HG02973 (cell line): ENCODE data around the gene KCTD17.

Source experiments
- ATAC-seq: cut with Tn5 transposase; IDR thresholded peaks from one replicate; pipeline ENCODE4 v1.9.1; 2021; ENCODE audit warnings: moderate library complexity; ENCODE audit not compliant: unreplicated experiment

Gene KCTD17

DNA sequence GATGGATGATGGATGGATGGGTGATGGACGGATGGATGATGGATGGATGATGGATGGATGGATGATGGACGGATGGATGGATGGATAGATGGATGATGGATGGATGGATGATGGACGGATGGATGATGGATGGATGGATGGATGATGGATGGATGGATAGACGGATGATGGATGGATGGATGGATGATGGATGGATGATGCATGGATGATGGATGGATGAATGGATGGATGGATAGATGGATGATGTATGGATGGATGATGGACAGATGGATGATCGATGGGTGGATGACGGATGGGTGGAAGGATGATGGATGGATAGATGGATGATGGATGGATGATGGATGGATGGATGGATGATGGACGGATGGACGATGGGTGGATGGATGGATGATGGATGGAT, 21.1 kb downstream of the KCTD17 start:
- no peak for ATAC-seq

DNA sequence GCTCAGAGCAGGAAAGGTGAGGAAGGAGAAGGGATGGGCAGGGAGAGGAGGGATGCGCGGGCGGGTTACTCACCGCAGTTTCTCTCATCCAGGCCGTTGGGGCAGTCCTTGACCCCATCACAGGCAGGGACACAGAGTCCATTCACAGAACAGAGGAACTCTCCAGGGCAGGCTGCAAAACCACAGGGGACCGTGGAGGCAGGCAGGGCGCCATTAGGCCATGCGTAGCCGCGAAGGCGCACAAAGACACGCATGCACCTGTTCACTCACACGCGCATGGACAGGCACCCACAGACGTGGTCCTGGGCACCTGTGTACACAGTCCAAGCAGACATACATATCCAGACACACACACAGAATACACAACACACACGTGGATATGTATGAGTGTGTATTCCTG, 23.0 kb downstream of the KCTD17 start:
- no peak for ATAC-seq

DNA sequence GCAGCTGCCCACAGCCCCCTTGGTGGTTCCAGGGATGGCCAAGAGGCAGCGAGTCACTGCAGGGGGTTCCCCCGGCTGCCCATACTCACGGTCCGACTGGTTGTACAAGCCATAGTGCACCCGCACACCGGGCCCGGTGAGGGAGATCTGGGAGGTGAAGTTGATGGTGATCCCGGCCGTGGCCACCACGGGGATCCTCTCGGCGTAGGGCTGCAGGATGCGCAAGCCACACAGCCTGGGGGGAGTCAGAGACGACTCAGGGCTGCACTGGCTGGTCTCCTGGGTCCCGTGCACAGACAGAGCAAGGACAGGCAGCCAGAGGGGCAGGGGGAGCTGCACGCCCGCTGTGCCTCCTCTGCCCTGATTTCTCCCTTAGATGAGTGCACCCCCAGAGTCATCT, 23.5 kb downstream of the KCTD17 start:
- ATAC-seq, result no peak

DNA sequence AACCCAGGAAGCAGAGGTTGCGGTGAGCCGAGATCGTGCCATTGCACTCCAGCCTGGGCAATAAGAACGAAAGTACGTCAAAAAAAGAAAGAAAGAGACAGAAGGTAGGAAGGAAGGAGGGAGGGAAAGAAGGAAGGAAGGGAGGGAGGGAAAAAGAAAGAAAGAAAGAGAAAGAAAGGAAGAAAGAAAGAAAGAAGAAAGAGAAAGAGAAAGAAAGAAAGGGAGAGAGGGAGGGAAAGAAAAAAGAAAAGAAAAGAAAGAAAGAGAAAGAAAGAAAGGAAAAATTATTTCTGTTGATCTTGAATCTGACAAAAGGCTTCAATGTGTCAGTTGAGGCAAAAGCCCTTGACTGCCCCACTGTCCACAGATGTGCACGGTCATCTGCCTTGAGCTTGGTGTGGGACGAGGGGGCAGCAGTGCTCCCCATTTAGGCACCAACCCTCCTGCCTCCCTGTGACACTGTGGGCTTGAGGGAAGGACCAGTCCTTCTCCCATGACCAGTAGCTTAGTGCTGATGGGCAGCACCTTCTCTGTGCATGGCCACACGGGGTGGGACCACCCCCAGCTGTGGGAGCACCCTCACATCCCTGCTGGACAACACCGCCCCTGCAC, 24.4 kb downstream of the KCTD17 start:
- no peak for ATAC-seq

DNA sequence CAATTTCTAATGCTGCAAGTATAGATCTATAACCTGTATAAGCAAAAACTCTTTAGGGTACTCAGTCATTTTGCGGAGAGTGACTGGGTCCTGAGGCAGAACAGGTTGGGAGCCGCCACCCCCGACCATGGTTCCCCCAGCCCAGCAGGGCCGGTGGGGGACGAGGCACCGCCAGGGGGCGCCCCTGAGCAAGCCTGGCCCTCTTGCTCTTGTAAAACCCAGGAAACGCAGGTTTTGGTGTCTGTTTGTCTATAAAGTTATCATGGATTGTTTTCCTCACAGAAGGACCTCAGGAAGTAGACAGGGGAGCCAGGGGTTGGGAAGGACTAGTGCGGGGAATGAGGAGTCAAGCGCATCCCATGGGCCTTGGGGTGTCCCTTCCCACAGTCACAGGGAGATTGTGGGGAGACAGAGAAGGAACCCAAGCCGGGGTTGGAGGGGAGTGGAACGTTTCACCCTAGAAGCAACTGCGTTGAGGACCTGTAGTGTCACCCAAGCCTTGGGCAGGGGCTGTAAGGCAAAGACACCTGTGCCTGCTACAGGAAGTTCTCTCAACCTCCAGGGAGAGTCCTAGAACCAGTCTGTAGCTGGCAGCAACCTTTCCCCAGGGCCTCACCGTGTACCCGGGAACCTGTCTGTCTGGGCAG, 26.4 kb downstream of the KCTD17 start:
- no peak for ATAC-seq

DNA sequence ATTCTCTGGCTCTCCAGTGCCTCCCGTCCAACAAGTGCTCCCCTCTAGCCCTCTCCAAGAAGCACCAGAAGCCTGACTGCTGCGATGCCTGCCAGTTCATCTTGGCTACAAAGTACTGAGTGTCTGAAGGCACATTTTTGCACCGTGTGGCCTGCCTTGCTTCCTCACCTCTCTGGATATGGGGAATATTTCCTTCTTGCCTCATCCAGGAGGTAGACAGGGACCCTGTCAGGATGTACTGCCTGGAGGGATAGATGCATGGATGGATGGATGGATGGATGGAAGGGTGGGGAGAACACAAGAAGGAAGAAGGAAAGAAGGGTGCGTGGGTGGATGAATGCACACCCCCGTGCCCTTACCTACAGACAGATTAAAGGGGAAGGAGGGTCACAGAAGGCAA, 27.6 kb downstream of the KCTD17 start:
- ATAC-seq, result no peak

DNA sequence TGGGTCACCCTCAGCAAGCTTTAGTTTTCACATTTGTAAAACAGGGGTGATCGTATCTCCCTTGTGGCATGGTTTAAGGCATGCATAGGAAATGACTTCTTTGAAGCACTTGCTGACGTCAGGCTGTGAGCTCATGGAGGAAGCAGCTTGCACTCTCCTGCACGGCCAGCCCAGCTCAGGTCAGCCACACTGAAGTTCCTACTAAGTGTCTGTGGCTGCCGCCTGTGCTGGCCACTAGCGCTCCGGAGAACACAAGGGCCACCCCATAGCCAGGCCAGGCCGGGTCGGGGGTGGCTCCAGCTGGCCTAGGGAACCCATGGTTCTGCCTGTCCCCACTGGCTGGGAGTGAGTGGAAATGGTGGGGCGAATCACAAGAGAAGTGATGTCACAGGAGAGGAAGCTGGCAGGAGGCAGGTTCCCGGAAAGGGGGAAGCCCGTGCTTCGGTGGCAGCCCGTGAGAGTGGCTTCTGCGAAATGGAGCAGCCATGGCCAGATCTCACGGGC, 28.2 kb downstream of the KCTD17 start:
- ATAC-seq, result no peak

DNA sequence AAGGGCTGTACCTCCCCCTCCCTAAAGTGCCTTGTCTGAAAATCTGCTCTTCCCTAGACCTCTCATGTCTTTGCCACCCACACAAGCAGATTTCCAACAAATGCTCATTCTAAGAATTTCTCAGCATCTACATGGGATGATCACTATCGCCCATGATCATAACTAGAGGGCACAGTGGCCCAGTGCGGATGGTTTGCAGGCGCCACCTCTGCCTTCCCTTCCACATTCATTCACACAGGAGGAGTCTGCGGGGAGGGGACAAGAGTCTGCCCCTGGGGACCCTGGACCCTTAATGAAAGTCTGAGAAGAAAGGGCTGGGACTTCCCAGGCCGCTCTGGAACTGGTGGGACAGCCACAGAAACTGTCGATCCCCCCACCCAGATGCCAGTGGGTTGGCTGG, 28.9 kb downstream of the KCTD17 start:
- no peak for ATAC-seq

DNA sequence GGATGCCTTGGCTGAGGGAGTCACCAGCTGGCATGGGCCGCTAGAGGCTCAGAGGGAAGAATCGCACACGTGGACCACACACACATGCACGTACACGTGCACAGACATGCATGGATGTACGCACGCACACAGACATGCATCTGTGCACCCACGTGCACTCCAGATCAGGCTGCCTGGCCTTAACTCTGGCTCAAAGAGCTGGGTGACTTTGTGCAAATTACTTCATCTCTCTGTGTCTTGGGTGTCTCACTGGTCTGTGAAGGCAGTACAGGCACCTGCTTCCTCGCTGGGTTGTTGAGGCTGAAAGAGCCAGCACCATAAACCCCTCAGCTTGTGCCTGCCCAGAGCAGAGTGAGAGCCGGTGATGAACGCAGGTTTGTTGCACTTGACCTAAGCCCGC, 29.3 kb downstream of the KCTD17 start:
- no peak for ATAC-seq

DNA sequence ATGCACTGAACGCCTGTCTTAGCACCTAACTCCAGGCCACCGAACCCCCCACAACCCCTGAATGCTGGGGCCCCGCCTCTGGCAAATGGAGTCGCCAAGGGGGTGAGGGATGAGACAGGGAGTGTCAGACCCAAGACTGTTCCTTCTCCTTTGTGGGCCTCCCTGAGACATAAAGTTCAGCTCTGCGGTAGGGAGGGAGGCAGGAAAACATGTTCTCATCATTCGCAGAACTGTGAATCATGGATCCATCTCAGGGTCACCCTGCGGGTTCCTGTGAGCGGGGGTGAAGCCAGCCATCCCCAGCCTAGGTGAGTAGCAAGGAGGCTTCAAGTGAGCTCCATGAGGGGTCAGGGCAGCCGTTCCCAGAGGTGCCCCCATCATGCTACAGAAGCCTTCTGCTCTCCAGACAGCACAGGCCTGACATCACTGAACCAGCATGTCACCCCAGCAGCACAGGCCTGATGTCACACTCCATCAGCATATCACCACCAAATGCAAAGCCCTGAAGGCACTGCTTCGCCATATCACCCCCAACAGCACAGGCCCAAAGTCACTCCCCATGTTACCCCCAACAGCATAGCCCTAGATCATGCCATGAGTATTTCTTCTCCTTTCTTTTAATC, 30.8 kb downstream of the KCTD17 start:
- no peak for ATAC-seq

DNA sequence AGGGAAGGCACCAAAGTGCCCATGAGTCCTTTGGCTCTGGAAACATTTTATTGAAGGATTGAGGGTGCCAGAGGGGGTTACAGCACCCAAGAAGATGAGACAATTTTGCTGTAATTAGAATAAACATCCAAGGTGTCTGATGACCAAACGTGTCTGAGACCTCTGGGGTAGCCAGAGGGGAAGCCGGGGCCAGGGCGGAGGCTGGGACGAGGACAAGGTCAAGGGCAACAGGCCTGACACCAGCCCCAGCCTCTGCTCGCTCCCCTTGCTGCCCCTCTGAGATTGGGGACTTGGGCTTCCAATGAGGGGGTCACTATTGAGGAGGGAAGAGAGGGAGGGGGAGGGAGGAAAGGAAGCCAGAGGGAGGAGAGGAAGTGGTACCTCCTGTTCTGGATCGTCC, 32.4 kb downstream of the KCTD17 start:
- ATAC-seq, result no peak

DNA sequence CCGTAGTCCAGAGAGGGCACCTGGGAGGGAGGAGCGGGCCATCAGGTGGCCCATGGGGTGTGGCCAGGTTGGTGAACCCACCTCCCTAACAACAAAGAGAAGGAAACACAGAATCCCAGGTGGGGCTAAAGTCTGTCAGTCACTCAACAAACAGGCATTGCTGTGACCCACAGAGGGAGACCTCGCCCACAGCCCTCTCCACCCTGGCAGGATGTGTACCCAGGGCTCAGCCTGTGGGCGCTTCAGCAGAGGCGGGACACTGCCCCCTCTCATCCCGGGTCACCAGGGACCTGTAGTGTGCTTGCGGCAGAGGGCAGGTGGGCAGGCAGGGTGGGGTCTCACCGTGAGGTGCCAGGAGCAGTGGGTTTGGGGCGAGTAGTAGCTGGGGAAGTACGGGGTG, 32.8 kb downstream of the KCTD17 start:
- ATAC-seq, result no peak

DNA sequence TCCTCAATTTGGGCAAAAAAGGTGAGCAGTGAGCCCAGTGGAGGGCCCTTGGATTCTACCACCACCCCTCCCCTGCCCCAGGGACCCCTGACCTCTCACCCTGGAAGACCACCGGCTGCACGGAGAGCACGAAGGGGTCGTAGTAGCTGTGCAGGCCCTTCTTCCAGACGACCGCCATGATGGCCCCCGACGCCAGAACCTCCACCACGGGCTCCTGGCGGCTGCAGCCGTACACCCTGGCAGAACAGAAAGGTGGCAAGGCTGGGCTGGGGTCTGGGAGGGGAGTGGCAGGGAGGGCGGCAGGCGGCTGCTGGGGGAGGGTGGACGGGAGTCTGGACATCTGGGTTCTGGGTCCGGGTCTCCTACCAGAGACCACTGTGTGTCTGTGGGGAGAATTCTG, 34.6 kb downstream of the KCTD17 start:
- no peak for ATAC-seq

DNA sequence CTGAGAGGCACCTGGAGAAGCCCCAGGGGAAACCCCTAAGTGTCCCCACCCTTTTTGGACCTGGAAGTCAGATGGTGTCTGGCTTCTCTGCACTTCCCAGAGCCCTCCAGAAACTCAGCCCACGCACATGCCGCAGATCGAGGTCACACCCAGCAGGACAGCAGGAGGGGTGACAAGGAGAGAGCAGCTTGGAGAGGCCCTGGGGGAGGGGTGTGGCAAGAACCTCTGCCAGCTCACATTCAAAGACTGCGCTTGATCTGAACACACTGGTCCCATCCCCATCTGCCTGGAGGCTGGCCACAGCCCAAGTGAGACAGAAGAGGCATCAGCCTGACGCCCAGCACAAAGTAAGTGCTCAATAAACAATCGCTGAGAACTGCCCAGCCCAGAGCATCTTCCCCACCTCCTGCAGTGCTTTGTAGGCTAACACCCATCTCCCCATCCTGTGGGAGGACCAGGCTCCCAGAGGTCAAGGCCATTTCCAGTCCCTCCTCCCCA, 36.6 kb downstream of the KCTD17 start:
- ATAC-seq, result no peak

DNA sequence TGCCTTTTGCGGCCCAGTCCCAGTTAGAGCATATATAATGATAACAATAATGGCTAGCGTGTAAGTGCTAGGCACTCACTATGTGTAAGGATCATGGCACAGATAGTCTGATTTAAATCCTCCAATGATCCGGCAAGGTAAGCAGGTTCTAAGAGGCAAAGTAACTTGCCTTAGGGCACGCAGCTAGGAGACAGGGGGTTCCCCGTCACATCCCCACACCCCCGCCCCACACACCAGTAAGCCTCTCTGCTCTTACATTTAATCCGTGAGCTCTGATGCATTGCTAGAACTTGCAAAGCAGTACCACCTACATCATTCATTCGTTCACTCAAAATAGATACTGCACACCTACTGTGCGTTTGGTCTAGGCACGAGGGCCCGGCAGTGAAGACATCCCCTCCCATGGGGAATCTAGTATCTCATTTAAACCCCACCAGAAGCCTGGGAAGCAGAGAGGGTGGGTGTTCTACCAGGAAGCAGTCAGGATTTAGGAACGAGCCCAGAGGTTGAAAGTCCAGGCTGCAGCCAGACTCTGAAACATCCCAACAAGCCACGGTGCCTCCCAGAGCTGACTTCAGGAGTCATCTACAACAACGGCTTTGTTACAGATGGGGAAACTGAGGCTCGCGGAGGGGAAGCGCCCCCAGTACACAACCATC, 37.3 kb downstream of the KCTD17 start:
- no peak for ATAC-seq

DNA sequence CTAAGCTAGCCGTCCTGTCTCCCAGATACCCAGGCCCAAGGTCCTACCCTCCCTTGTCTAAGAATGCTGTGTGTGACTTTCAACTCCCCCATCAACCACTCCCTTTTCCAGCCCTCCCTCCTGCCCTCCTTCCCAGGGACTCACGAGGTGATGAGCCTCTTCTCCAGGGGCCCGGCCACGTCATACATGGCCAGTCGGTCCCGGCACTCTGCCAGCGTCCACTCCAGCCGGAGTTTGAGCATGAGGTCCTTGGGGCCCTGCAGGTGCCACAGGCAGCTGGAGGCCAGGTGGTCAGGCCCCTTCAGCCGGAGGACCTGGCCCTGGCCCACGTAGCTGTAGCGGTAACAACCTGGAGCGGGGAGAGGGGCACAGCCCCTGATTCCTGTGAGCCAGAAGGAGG, 37.9 kb downstream of the KCTD17 start:
- no peak for ATAC-seq

DNA sequence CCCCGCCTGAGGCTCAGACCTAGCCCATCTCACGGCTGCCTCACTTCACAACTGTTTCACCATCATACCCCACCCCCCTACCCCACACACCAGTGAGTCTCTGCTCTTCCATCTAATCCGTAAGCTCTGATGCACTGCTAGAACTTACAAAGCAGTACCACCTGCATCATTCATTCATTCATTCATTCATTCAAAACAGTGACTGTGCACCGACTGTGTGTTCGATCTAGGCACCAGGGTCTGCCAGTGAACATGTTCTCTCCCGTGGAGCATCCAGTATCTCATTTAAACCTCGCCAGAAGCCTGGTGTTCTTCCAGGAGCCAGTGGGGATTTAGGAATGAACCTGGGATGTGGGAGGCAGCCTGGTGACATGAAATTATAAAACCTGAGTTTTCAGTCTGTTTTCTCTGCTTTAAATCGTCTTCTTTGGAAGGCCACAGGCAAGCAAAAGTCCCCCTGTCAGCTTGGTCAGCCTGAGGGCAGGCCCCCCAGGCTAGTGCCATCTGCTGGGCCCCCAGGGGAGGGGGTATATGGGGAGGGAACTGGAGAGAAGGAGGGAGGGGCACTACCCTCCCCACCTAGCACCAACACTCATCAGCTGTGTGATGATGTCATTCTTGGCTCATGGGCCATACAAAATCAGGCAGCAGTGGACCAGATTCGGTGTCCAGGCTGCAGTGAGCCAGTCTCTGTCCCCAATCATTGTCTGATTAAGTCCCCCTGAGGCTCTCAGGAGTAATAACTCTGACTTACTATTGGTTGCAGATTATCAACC, 39.6 kb downstream of the KCTD17 start:
- no peak for ATAC-seq

DNA sequence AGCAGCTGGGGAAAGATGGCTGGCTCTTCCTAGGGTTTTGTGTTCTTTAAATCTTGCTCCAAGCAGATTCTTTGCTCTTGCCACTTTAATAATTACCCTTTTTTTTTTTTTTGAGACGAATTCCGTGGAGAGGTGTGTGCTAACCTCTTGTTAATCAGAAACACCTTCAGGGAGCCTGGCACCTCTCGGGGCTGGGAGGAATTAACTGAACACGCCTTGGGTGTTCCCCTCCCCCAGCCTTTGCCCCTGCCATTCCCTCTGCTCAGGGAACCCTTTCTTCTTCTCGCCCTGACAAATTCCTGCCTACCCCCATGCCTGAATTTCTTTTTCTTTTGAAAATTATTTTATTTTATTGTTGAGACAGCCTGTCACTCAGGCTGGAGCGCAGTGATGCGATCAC, 40.5 kb downstream of the KCTD17 start:
- no peak for ATAC-seq

DNA sequence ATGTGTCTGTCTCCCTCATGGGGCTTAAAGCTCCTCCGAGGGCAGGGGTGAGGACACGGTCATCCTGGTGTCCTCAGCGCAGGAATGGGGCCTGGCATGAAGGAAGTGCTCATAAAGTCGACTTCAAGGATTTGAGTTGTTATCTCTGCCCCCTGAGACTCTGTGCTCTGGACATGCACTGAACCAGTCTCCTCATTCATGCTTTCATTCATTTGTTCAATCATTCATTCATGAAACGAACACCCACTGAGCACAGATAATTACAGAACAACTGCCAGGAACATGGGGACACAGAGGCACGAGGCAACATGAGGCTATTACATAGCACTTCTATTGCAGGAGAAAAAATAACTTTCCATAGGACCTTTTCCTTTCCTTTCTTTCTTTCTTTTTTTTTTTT, 41.5 kb downstream of the KCTD17 start:
- no peak for ATAC-seq

DNA sequence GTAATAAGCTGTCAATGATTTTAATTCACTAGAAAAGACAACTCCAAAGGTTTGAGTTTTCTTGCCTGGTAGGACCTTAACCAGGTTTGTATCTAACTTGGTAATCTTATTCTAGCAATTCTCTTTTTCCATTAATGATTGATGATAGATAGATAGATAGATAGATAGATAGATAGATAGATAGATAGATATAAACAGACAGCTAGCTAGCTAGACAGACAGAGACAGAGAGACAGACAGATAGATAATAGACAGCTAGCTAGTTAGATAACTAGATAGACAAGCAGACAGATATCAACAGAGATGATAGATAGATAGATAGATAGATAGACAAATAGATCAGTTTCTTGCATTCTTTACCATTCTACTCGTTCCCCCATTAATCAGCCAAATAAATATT, 42.7 kb downstream of the KCTD17 start:
- no peak for ATAC-seq

DNA sequence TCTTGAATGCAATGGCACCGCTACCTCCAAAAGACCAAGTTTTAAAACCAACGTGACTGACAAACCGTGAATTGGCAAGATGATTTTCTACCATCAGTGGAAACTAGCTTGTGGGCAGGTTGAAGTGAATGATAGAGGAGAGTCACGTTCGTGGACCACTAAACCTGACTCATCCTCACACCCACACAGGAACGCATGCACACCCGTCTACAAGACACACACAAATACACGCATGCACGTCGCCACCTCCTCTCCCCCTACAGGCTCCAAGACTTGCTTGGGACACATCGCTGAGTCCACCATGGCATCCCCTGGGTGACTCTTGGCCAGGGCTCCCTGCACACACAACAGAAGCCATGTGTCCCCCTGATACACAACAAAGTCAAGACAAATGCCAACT, 43.6 kb downstream of the KCTD17 start:
- ATAC-seq, result no peak
